Vagina (tissue), 2 donors: Measurements from ENCODE around the gene KRT74.

Experiments used
- CTCF ChIP-seq, 3 experiments: fragments of 450-650 bp in 2 of 3; fragments of 200-600 bp in 1 of 3; sonication (generic) in 1 of 3; IDR thresholded peaks; one replicate each; pipeline ENCODE4 v1.5.1; 2017 to 2019; ENCODE audit warnings: antibody characterized with exemption in 3 of 3, mild to moderate bottlenecking in 2 of 3, moderate library complexity in 2 of 3
- POLR2A ChIP-seq, 2 donors: fragments of 450-650 bp; IDR thresholded peaks; one replicate each; pipeline ENCODE4 v1.6.1; 2017; ENCODE audit warnings: antibody characterized with exemption in 2 of 2, mild to moderate bottlenecking in 2 of 2, moderate library complexity in 2 of 2

- TF ChIP-seq CTCF (IDR thresholded peaks at IDR 0.05) (no peak), POLR2A (IDR thresholded peaks at IDR 0.05) (no peak)
These were observed 43.3 kb downstream of the KRT74 start for GRCh38 chr12:52530366-52530765.
